Neural progenitor cell (in vitro differentiated cells): Measurements from ENCODE around the gene PRKAR2A. TPM values are rescaled to one million over a fixed set of nuclear protein-coding genes. Genes with fewer than 3 reads are reported as not detected.
"Not testable (repeated sequence)": the region's sequence is repeated elsewhere in the genome, so short reads cannot be mapped to it uniquely, and the experiment has no call there.

Experiments
- DNase-seq: peaks from one replicate; pipeline ENCODE4 v3.0.0-alpha.2; 2016; ENCODE audit warnings: low spot score
- H2AFZ ChIP-seq: fragments of 200-600 bp; sonication (generic); replicated peaks from 2 replicates; pipeline ENCODE4 v1.6.1; 2016; ENCODE audit warnings: antibody characterized with exemption
- H3F3A ChIP-seq: fragments of 200-600 bp; sonication (generic); 2 replicates; pipeline ENCODE4 v1.6.1; 2016; ENCODE audit warnings: antibody characterized with exemption, low read depth
- H3K27ac ChIP-seq: fragments of 200-600 bp; sonication (generic); 2 replicates; pipeline ENCODE4 v1.5.1; 2016; ENCODE audit warnings: mild to moderate bottlenecking
- H3K27me3 ChIP-seq: fragments of 200-600 bp; sonication (generic); 2 replicates; pipeline ENCODE4 v1.6.1; 2016; ENCODE audit warnings: mild to moderate bottlenecking, moderate library complexity
- H3K36me3 ChIP-seq: fragments of 200-600 bp; sonication (generic); 2 replicates; pipeline ENCODE4 v1.5.1; 2016
- H3K4me1 ChIP-seq: fragments of 200-600 bp; sonication (generic); 2 replicates; pipeline ENCODE4 v1.6.1; 2016; ENCODE audit warnings: mixed run types
- H3K4me2 ChIP-seq: fragments of 200-600 bp; sonication (generic); 2 replicates; pipeline ENCODE4 v1.6.1; 2016
- H3K4me3 ChIP-seq: fragments of 200-600 bp; sonication (generic); 2 replicates; pipeline ENCODE4 v1.5.1; 2016
- H3K79me2 ChIP-seq: fragments of 200-600 bp; sonication (generic); 2 replicates; pipeline ENCODE4 v1.6.1; 2016; ENCODE audit warnings: low read depth
- H3K9ac ChIP-seq: fragments of 200-600 bp; sonication (generic); 2 replicates; pipeline ENCODE4 v1.6.1; 2016
- H3K9me3 ChIP-seq: fragments of 200-600 bp; sonication (generic); 2 replicates; pipeline ENCODE4 v1.5.1; 2016; ENCODE audit warnings: low read depth
- H4K20me1 ChIP-seq: fragments of 200-600 bp; sonication (generic); 2 replicates; pipeline ENCODE4 v1.6.1; 2016; ENCODE audit warnings: low read depth
- H3K27ac Mint-ChIP-seq: 3 replicates; pipeline ENCODE4 v1.8.0; 2021; ENCODE audit warnings: mixed read lengths
- H3K27me3 Mint-ChIP-seq: 2 replicates; pipeline ENCODE4 v1.8.0; 2022; ENCODE audit warnings: low read depth, mild to moderate bottlenecking, inconsistent platforms, moderate library complexity, mixed read lengths; ENCODE audit not compliant: insufficient read depth
- H3K36me3 Mint-ChIP-seq: 3 replicates; pipeline ENCODE4 v1.8.0; 2021; ENCODE audit warnings: mixed read lengths
- H3K4me1 Mint-ChIP-seq: 3 replicates; pipeline ENCODE4 v1.8.0; 2021; ENCODE audit warnings: mixed read lengths
- H3K4me3 Mint-ChIP-seq: 3 replicates; pipeline ENCODE4 v1.8.0; 2021; ENCODE audit warnings: mild to moderate bottlenecking, moderate library complexity, mixed read lengths
- H3K9me3 Mint-ChIP-seq: 3 replicates; pipeline ENCODE4 v1.8.0; 2020; ENCODE audit warnings: mixed read lengths
- EZH2 ChIP-seq: fragments of 200-600 bp; sonication (generic); IDR thresholded peaks from 2 replicates; pipeline ENCODE4 v1.6.1; 2017; ENCODE audit warnings: antibody characterized with exemption, mild to moderate bottlenecking, moderate library complexity
- EZH2phosphoT487 ChIP-seq: fragments of 200-600 bp; sonication (generic); IDR thresholded peaks from 2 replicates; pipeline ENCODE4 v1.6.1; 2017; ENCODE audit warnings: antibody characterized with exemption
- total RNA-seq: library from RNA; depleted of rRNA; stranded (reverse); fragments of >200 nt; gene quantifications from 2 replicates; pipeline ENCODE4 v1.2.3, GENCODE V29; 2015; ENCODE audit warnings: low replicate concordance
- TF ChIP-seq, protein P1 (sequence below): fragments of 200-600 bp; sonication (generic); IDR thresholded peaks from 2 replicates; pipeline ENCODE4 v1.5.1; 2017; ENCODE audit warnings: antibody characterized with exemption, mild to moderate bottlenecking

The PRKAR2A gene
- total RNA-seq, 1 donor from 2014 or later: 25.0 TPM

- peaks cover 3% of the 10 kb centered on the region for H3K27me3 Mint-ChIP-seq
- Histone ChIP-seq H3K27me3 (no peaks in the 10 kb centered on the region), H3K4me3 (no peak overlapping the region), H3K4me1 (no peaks in the 10 kb centered on the region), H2AFZ (no peak overlapping the region), H3F3A (no peaks in the 10 kb centered on the region), H3K4me2 (no peak overlapping the region), H3K79me2 (no peaks in the 10 kb centered on the region), H3K36me3 (no peaks in the 10 kb centered on the region), H3K9ac (no peak overlapping the region), H4K20me1 (no peaks in the 10 kb centered on the region), H3K27ac (no peak overlapping the region), H3K9me3 (no peaks in the 10 kb centered on the region)
- no peaks in the 10 kb centered on the region for H3K4me1 Mint-ChIP-seq
- no peak for DNase-seq
- H3K27ac Mint-ChIP-seq: no peak overlapping the region
- H3K9me3 Mint-ChIP-seq: no peaks in the 10 kb centered on the region
- no peak overlapping the region for H3K4me3 Mint-ChIP-seq
- no peaks in the 10 kb centered on the region for H3K36me3 Mint-ChIP-seq
- no peak for TF ChIP-seq EZH2
- TF ChIP-seq, protein P1, sequence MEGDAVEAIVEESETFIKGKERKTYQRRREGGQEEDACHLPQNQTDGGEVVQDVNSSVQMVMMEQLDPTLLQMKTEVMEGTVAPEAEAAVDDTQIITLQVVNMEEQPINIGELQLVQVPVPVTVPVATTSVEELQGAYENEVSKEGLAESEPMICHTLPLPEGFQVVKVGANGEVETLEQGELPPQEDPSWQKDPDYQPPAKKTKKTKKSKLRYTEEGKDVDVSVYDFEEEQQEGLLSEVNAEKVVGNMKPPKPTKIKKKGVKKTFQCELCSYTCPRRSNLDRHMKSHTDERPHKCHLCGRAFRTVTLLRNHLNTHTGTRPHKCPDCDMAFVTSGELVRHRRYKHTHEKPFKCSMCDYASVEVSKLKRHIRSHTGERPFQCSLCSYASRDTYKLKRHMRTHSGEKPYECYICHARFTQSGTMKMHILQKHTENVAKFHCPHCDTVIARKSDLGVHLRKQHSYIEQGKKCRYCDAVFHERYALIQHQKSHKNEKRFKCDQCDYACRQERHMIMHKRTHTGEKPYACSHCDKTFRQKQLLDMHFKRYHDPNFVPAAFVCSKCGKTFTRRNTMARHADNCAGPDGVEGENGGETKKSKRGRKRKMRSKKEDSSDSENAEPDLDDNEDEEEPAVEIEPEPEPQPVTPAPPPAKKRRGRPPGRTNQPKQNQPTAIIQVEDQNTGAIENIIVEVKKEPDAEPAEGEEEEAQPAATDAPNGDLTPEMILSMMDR: no peak
These were observed 65.6 kb downstream of the PRKAR2A start for GRCh38 chr3:48782046-48782445.

DNA sequence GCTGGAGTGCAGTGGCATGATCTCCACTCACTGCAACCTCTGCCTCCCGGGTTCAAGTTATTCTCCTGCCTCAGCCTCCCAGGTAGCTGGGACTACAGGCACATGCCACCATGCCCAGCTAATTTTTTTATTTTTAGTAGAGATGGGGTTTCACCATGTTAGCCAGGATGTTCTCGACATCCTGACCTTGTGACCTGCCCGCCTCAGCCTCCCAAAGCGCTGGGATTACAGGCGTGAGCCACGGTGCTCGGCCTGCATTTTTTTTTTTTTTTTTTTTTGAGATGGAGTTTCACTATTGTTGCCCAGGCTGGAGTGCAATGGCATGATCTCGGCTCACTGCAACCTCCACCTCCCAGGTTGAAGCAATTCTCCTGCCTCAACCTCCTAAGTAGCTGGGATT is 69.1 kb downstream of the PRKAR2A start:
- H3K9ac ChIP-seq, H3K4me1 ChIP-seq, H3K79me2 ChIP-seq, H3K36me3 Mint-ChIP-seq, H3K36me3 ChIP-seq, H3K4me1 Mint-ChIP-seq, H2AFZ ChIP-seq, H3K27me3 Mint-ChIP-seq, H3K4me2 ChIP-seq, H3K27me3 ChIP-seq, H3K4me3 ChIP-seq, H3K4me3 Mint-ChIP-seq, H4K20me1 ChIP-seq, DNase-seq, H3K9me3 Mint-ChIP-seq, H3K9me3 ChIP-seq, H3F3A ChIP-seq, H3K27ac ChIP-seq, H3K27ac Mint-ChIP-seq: not testable (repeated sequence)

- no peak overlapping the region for H3K4me3 Mint-ChIP-seq
- DNase-seq: no peak
- TF ChIP-seq, protein P1: no peak
- TF ChIP-seq EZH2phosphoT487 (no peak), EZH2 (no peak)
These were observed 70.8 kb downstream of the PRKAR2A start for GRCh38 chr3:48776854-48777253.

GRCh38 chr3:48770192-48770502 is 77.5 kb downstream of the PRKAR2A start:
- TF ChIP-seq EZH2phosphoT487 (no peak), EZH2 (no peak)
- TF ChIP-seq, protein P1: no peak
- Histone ChIP-seq H3K27ac (no peak overlapping the region), H3K4me1 (no peaks in the 10 kb centered on the region), H3K36me3 (no peaks in the 10 kb centered on the region), H3F3A (no peaks in the 10 kb centered on the region), H3K4me2 (no peak overlapping the region), H3K4me3 (no peak overlapping the region), H4K20me1 (no peaks in the 10 kb centered on the region), H3K79me2 (no peaks in the 10 kb centered on the region), H3K9ac (no peak overlapping the region), H3K27me3 (no peaks in the 10 kb centered on the region), H3K9me3 (no peaks in the 10 kb centered on the region), H2AFZ (no peak overlapping the region)
- Mint-ChIP-seq H3K36me3 (peaks cover 10% of the 10 kb centered on the region), H3K27ac (peak overlapping the region; percentile 58), H3K4me3 (peak overlapping the region; percentile 24), H3K4me1 (peaks cover 10% of the 10 kb centered on the region), H3K27me3 (no peaks in the 10 kb centered on the region), H3K9me3 (no peaks in the 10 kb centered on the region)
- no peak for DNase-seq

More at GRCh38 chr3:48776854-48777253, 70.8 kb downstream of the PRKAR2A start:
- Histone ChIP-seq H3K27me3 (no peaks in the 10 kb centered on the region), H3K79me2 (no peaks in the 10 kb centered on the region), H3K4me1 (no peaks in the 10 kb centered on the region), H3K4me3 (no peak overlapping the region), H2AFZ (no peak overlapping the region), H3K9me3 (no peaks in the 10 kb centered on the region), H3K9ac (no peak overlapping the region), H3K27ac (no peak overlapping the region), H3K36me3 (no peaks in the 10 kb centered on the region), H4K20me1 (no peaks in the 10 kb centered on the region), H3F3A (no peaks in the 10 kb centered on the region), H3K4me2 (no peak overlapping the region)
- Mint-ChIP-seq H3K4me1 (no peaks in the 10 kb centered on the region), H3K9me3 (no peaks in the 10 kb centered on the region), H3K36me3 (peaks cover 6% of the 10 kb centered on the region), H3K27me3 (peaks cover 3% of the 10 kb centered on the region), H3K27ac (no peak overlapping the region)
